ENCODE data around the gene SYCP2L.

- TF ChIP-seq CTCF (IDR thresholded peaks at IDR 0.05): no peak
- TF ChIP-seq ZFX (IDR thresholded peaks at IDR 0.05; ENCODE audit: borderline replicate concordance): no peak
Observed at GRCh38 chr6:10961837-10962236, 75.0 kb downstream of the SYCP2L start.
